ENCODE results near the gene ZBTB7B.

ZBTB7B gene

GRCh38 chr1:155042789-155043188 is 40.2 kb downstream of the ZBTB7B start:
- Histone ChIP-seq H3K27me3 (replicated peaks) (peaks cover 3% of the 10 kb centered on the region), H3K27ac (no peak overlapping the region), H3K36me3 (replicated peaks) (no peaks in the 10 kb centered on the region), H3K4me3 (ENCODE audit: low read depth, low read length) (no peak overlapping the region)
- TF ChIP-seq CTCF (IDR thresholded peaks at IDR 0.05; ENCODE audit: low read depth, low read length, missing control alignments): no peak
- no peak for DNase-seq
- in situ Hi-C loops (cut with HindIII; ENCODE audit: low pct_ligation_motif_present, low sequenced_read_pairs): no loop called here

GRCh38 chr1:155043301-155043702 is 40.7 kb downstream of the ZBTB7B start:
- Histone ChIP-seq H3K27me3 (replicated peaks) (peaks cover 2% of the 10 kb centered on the region), H3K36me3 (replicated peaks) (no peaks in the 10 kb centered on the region), H3K27ac (no peak overlapping the region), H3K4me3 (ENCODE audit: low read depth, low read length) (no peak overlapping the region)
- in situ Hi-C loops (cut with HindIII; ENCODE audit: low pct_ligation_motif_present, low sequenced_read_pairs): no loop called here
- TF ChIP-seq CTCF (IDR thresholded peaks at IDR 0.05; ENCODE audit: low read depth, low read length, missing control alignments): no peak
- no peak for DNase-seq

- TF ChIP-seq CTCF (IDR thresholded peaks at IDR 0.05; ENCODE audit: low read depth, low read length, missing control alignments): no peak
- no peaks in the 10 kb centered on the region for H3K27me3 ChIP-seq (replicated peaks)
- H3K4me3 ChIP-seq (ENCODE audit: low read depth, low read length): no peak overlapping the region
- no peak for DNase-seq
- in situ Hi-C loops (cut with HindIII; ENCODE audit: low pct_ligation_motif_present, low sequenced_read_pairs): no loop called here
- H3K27ac ChIP-seq: no peak overlapping the region
- no peaks in the 10 kb centered on the region for H3K36me3 ChIP-seq (replicated peaks)
These were observed 41.2 kb downstream of the ZBTB7B start for GRCh38 chr1:155043793-155044192.

GRCh38 chr1:155044365-155044764 is 41.8 kb downstream of the ZBTB7B start:
- Histone ChIP-seq H3K36me3 (replicated peaks) (no peaks in the 10 kb centered on the region), H3K27ac (no peak overlapping the region), H3K27me3 (replicated peaks) (no peaks in the 10 kb centered on the region), H3K4me3 (ENCODE audit: low read depth, low read length) (no peak overlapping the region)
- in situ Hi-C loops (cut with HindIII; ENCODE audit: low pct_ligation_motif_present, low sequenced_read_pairs): no loop called here
- no peak for TF ChIP-seq CTCF (IDR thresholded peaks at IDR 0.05; ENCODE audit: low read depth, low read length, missing control alignments)
- no peak for DNase-seq

- H3K4me3 ChIP-seq (ENCODE audit: low read depth, low read length): no peak overlapping the region
- DNase-seq: peak; percentile 72
- TF ChIP-seq CTCF (IDR thresholded peaks at IDR 0.05; ENCODE audit: low read depth, low read length, missing control alignments): peak; percentile 83
- H3K27me3 ChIP-seq (replicated peaks): no peaks in the 10 kb centered on the region
- no peaks in the 10 kb centered on the region for H3K36me3 ChIP-seq (replicated peaks)
- in situ Hi-C loops (cut with HindIII; ENCODE audit: low pct_ligation_motif_present, low sequenced_read_pairs): no loop called here
- no peak overlapping the region for H3K27ac ChIP-seq
These were observed 42.4 kb downstream of the ZBTB7B start for GRCh38 chr1:155044812-155045657.

All from brain microvascular endothelial cell (primary cell).